ENCODE results near the gene RTN1.

DNA sequence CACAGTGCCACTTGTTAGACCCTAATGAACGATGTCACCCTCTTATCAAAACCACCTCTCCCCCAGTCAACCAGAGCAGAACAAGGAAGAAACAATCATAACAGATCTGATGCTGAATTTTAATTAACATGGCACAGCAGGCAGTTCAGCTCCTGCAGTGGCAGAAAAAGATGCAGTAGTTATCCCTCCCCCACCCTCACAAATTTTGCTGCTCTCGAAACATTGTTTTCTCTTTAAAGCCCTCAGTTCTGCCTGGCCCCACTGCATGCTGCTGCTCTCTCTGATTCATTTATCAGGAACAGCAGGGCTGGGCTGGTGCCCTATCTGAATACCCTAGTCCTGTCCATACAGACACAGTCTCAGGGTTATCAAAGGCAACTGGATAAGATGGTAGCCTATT is 306.2 kb downstream of the RTN1 start:
- TF ChIP-seq EZH2phosphoT487 (IDR thresholded peaks at IDR 0.05; ENCODE audit: low read depth): no peak
- TF ChIP-seq, protein P1, sequence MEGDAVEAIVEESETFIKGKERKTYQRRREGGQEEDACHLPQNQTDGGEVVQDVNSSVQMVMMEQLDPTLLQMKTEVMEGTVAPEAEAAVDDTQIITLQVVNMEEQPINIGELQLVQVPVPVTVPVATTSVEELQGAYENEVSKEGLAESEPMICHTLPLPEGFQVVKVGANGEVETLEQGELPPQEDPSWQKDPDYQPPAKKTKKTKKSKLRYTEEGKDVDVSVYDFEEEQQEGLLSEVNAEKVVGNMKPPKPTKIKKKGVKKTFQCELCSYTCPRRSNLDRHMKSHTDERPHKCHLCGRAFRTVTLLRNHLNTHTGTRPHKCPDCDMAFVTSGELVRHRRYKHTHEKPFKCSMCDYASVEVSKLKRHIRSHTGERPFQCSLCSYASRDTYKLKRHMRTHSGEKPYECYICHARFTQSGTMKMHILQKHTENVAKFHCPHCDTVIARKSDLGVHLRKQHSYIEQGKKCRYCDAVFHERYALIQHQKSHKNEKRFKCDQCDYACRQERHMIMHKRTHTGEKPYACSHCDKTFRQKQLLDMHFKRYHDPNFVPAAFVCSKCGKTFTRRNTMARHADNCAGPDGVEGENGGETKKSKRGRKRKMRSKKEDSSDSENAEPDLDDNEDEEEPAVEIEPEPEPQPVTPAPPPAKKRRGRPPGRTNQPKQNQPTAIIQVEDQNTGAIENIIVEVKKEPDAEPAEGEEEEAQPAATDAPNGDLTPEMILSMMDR (IDR thresholded peaks at IDR 0.05; ENCODE audit: low read depth, low read length): no peak

All from OCI-LY3 (cell line).